GM19395 (cell line): ENCODE results near the gene RPH3AL.
"Not testable (repeated sequence)": the region's sequence is repeated elsewhere in the genome, so short reads cannot be mapped to it uniquely, and the experiment has no call there.

Experiments used
- ATAC-seq: cut with Tn5 transposase; IDR thresholded peaks from one replicate; pipeline ENCODE4 v1.9.1; 2021; ENCODE audit warnings: mild to moderate bottlenecking, moderate library complexity; ENCODE audit not compliant: unreplicated experiment

Gene RPH3AL

DNA sequence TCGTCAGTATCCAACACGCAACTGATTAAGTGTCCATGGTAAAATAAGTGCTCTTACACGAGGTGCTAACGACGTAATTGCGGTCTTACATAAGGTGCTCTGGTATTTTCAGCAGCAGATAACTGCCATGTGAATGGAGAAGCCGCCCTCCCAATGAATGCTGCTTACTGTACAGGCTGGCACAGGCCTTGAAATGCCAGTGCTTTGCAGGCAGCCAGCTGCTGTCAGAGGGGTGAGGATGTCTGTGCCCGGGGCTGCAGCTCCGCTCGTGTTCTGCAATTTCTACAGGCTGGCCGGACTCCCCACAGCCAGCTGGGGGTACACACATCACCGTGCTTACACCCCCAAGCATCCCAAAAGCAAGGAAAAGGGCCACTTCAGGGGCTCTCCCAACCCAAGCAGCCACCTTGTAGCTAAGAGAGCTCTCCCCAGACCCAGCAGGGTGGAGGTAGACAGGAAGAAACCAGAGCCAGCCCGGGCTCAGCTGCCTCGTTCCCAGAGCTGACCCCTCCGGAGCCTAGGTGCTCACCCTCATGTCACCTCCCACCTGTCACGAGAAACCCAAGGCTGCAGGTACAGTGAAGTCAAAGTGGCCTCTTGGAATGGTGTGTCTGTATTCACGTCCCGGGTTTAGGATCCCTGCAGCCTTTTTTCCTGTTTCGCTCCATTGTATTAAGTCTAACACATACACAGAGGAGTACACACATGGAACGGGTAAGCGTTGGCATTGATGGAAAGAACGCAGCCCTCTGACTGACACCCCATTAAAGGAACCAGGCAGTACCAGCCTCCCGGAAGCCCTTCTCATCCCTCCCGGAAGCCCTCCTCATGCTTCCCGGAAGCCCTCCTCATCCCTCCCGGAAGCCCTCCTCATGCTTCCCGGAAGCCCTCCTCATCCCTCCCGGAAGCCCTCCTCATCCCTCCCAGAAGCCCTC is 27.2 kb upstream of the RPH3AL start:
- no peak for ATAC-seq

DNA sequence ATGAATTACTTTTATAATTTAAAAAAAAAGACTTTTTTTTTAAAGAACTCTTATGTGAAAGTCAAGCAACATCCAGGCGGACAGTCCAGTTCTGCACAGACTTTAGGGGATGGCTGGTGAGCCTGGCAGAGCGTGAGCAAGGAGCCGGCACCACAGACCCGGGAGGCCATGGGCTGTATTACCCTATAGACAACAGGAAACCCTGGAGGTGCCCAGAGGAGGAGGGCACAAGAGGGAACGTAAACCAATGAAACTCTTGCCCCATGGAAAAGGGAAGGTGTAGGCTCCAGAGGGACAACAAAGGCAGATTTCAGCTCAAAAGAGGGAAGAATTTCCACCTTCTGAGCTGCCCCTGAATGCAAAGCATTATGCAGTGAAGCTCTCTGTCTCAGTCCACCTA is 25.5 kb upstream of the RPH3AL start:
- ATAC-seq, result no peak

DNA sequence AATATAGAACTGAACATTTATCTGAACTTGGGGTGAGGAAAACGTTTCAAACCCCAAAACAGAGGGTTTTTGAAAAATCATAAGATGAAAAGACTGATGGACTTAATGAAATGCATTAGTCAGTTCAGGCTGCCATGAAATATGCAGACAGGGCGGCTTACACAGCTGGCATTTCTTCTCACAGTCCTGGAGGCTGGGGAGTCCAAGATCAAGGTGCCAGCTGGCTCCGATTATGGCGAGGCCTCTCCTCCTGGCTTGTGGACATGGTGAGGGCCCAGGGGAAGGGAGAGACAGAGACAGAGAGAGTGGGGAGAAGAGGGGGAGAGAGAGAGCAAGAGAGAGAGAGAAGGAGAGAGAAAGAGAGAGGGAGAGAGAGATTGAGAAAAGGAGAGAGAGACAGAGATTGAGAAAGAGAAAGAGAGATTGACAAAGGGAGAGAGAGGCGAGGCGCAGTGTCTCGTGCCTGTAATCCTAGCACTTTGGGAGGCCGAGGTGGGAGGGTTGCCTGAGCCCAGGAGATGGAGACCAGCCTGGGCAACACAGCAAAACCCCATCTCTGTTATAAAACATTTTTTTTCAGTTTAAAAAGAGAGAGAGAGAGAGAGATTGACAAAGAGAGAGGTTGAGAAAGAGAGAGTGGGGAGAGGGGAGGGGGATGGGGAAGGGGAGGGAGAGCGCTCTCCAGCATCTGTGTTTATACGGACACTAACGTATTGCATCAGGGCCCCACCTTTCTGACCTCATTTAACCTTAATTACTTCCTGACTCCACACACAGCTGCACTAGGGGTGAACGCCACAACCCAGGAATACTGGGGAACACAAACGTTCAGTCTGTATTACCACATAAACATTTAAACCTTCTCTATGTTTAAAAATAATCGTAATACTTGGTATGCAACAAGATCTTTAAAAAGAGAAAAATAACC is 24.6 kb upstream of the RPH3AL start:
- ATAC-seq, result no peak

DNA sequence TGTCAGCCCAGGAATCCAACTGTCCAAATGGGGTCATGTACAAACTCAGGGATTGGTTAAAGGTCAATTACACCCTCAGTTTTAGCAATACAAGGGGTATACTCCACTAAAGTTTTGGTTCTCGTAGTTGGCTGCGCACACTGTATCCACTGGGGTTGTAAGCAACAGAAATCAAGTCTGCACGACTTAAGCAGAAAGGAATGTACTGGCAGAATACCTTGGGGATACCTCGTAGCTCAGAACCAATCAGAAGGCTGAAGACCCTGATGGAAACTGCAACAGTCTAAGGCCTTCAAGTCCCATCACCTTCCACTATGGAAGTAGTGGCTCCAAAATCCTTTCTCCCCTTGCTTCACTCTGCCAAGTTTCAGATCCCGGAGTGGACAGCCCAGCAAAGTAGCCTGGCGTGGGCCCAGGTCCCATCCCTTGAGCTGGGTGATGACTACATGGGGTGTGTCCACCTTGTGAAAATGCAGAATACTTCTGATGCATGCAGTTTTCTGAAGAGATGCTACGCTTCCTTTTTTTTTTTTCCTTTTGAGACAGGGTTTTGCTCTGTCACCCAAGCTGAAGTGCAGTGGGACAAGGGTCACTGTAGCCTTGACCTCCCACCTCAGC is 21.1 kb upstream of the RPH3AL start:
- ATAC-seq, result no peak

DNA sequence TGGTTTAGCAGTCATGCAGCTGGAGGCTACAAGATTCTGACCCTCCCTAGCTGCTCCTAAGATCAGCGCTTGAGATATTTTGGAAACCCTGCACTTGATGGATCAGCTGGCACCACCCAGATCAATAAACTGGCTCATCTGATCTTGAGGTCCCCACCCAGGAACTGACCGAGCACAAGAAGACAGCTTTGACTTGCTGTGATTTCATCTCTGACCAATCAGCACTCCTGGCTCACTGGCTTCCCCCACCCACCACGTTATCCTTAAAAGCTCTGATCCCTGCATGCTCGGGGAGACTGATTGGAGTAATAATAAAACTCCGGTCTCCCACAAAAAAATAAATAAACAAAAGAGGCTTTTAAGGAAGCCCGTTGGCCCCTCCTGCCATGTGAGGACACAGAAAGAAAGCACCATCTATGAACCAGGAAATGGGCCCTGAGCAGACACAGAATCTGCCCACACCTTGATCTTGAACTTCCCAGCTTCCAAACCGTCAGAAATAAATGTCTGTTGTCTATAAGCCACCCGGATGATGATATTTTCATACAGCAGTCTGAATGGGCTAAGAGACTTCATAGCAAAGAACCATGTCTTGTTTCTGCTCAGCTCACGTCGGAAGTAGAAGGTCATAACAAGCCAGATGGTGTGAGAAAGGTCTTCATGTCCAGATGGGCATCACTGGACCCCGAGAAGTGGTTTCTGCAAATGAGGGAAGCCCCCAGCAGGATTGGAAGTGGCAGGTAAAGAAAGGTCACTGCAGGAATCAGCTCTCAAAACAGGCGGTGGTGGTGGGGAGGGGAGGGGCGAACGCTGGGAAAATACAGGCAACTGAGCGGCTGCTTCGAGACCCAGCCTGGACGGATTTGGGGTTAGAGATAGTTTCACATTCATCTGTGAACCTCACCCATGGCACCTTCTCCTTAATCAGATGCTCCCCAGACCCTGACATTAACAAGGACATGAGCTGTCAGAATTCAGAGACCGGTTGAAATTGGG is 19.8 kb upstream of the RPH3AL start:
- ATAC-seq, result no peak

DNA sequence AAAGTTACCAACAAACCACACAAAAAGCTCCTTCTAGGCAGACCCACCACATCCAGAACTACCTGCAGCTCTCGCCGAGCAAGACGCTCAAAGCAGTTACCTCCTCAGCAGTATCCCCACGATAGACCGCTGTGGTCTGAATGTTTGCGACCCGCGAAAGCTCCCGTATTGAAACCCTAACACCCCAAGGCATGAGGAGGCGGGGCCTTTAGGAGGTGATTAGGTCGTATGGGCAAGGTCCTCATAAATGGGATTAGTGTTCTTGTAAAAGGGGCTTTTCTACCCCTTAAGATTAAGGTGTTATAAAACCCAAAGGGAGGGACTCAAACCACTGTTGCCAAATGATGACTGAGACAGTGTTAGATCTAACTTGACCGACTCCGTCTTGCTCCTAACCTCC is 19.0 kb upstream of the RPH3AL start:
- ATAC-seq, result no peak

DNA sequence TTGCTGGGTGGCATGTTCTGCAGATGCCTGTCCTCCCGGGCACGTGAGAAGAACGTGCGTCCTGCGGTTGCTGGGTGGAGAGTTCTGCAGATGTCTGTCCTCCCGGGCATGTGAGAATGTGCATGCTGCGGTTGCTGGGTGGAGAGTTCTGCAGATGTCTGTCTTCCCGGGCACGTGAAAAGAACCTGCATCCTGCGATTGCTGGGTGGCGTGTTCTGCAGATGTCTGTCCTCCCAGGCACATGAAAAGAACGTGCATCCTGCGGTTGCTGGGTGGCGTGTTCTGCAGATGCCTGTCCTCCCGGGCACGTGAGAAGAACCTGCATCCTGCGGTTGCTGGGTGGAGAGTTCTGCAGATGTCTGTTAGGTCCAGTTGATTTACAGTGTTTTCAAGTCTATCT is 15.0 kb upstream of the RPH3AL start:
- ATAC-seq, result not testable (repeated sequence)

DNA sequence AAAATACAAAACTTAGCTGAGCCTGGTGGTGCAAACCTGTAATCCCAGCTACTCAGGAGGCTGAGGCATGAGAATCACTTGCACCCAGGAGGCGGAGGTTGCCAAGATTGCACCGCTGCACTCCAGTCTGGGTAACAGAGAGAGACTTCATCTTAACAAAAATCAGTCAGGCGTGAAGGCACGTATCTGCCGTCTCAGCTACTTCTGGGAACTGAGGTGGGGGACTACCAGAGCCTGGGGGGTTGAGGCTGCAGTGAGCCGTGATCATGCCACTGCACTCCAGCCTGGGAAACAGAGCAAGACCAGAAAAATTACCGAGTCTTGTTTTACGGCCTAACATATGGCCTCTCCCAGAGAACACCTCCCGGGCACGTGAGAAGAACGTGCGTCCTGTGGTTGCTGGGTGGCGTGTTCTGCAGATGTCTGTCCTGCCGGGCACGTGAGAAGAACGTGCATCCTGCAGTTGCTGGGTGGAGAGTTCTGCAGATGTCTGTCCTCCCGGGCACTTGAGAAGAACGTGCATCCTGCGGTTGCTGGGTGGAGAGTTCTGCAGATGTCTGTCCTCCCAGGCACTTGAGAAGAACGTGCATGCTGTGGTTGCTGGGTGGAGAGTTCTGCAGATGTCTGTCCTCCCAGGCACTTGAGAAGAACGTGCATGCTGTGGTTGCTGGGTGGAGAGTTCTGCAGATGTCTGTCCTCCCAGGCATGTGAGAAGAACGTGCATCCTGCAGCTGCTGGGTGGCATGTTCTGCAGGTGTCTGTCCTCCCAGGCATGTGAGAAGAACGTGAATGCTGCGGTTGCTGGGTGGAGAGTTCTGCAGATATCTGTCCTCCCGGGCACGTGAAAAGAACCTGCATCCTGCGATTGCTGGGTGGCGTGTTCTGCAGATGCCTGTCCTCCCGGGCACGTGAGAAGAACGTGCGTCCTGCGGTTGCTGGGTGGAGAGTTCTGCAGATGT is 14.3 kb upstream of the RPH3AL start:
- not testable (repeated sequence) for ATAC-seq

DNA sequence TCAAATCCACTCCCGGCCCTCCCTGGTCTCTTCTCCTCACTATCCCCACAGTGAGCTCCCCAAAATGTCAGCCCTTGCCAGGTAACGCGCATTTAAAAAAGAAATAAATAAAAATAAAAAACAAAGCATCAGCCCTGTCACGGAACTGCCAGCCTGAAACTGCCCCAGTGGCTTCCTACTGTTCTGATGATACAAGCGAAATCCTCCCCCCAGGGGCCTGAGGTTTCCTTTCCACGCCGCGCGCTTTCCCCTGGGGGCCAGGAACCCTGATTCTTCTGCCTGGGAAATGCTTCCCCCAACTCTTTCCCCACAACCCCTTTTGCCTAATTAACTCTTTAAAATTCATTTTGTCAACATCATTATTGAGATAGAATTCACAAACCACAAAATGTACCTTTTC is 12.2 kb upstream of the RPH3AL start:
- ATAC-seq, result no peak

DNA sequence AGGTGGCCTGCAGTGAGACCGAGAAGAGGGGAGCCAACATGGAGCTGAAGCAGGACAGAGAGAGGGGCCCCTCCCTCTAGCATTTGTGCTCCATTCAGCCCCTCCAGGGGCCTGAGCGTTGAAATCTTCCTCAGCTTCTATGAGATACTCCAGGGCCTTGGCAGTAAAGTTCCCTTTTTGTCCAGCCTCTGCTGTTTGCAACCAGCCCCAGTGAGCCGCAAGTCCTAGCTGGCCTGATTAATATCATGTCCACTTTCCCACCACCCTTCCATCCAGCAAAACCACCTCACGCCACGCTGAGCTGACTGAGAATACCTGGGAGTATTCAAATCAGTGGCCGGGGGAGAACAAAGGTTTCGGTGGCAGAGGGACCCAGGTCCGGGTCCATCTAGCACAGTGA is 11.7 kb upstream of the RPH3AL start:
- no peak for ATAC-seq

DNA sequence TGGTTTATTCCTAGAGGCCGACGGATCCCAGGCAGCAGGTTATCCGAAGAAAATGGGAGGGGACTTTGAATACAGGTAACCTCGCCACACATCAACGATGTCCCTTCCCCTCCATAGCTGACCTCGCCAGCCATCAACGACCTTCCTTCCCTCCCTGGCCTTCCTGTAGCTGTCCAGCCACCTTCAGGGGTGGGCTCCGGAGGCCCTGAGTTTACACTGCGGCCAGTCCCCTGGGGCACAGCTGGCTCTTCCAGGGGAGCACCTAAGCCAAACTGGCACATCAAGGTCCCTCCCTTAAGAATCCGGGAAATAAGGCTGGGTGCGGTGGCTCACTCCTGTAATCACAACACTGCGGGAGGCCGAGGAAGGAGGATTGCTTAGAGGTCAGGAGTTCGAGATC is 10.1 kb upstream of the RPH3AL start:
- ATAC-seq, result no peak

DNA sequence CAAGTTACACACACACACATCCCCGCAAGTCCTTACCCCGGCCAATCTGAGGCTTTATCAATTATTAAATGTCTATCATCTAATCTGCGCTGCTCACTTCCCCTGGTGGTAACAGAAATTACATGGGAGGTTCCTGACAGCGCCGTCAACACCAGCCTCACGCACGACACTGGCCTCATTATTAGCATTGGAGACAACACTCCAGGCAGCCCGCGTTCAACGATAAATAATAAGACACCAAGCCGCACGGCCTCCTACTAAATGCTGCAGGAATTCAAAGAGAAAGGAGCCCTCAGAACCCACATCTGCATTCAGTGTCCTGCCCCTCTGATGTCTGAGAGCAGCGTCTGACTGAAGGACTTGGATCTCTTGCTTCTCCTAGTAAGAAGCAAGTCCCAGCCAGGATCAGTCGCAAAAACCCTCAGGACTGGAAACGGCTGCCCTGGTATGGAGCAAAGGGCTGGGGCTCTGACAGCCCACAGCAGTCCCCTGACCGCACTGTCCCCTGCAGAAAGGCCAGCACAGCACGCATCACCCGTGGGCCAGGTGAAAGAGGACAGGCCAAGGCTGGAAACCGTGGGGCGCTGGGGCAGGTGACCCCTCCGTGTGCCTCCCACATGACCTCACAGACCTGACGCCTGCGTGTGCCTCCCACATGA is 7.6 kb upstream of the RPH3AL start:
- ATAC-seq, result no peak

DNA sequence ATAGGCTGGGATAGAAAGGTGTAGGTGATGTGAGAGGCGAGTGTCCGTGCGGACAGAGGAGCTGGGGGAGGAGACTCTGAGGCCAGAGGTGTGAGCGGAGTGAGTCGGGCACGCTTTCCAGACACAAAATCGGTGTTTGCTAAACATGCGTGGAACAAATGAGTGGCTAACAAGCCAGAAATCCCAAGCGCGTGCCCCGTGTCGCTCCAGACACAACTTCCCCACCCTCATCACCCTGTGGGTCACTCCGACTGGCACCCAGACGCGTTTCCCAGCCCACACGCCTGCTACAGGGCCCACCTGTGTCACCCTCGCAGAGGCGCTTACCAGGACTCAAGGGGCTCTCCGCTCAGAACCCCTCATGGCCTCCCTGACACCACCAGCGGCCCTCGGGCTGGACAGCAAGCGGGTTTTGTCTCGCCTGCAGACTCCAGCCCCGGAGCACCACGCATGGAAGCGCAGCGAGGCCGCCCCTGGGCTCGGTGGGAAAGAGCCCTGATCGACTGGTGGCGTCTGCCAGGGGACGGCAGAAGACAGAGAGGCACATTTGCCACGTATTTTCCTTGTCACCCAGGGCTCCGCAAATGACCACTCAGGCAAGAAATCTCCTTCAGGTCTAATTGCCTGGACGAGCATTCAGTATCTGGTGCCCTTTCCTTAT is 6.0 kb upstream of the RPH3AL start:
- no peak for ATAC-seq

DNA sequence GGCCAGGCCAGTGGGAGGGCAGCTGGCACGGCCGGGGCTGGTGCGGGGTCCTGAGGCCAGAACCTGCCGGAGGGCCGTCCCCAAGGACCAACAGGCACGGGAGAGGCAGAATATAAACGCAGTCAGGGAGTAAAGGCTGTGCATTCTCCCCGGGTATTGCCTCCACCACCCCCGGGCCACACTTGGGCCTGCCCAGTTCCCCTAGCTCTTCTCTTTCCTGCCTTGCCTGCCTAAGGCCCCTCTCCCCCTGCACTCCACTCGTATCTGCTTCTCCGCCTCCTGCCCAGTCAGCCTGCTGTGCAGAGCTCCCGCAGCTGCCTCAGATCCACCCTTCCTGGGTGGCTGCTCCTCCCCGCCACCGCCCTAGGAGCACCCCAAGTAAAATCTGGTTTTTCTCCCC is 5.0 kb upstream of the RPH3AL start:
- no peak for ATAC-seq

DNA sequence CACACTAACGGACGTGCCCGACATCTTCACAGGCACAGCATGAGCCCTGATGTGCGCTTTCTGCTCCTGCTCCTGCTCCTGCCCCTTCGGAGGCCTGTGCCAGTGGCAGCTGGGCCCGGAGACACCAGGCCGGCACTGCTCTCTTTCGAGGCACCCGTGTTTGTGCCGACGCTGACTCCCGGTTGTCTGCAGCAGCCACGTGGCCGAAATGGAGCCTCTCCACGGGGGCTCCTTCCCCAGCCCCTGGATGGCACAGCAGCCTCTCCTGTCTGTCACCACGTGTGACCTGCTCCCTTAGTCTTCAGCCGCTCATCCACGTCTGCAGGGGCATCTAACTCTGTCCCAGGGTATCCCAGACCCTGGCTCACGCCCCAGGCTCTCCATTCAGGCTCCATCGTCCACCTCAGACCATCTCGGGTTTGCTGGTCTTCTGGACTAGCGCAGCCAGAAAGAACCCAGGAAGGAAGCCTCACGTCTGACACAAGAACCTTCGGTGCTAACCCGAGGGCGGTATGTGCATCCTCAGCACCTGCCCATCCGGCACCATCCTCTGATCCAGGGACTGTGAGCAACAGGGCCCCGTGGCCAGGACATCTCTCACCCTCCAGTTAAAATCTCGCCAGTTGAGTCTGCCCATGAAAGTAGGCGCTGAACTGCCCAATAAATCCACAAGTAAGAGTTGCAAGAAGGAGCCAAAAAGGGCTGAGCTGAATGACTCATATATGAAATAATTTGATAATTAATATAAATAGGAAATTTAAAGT is 4.2 kb upstream of the RPH3AL start:
- ATAC-seq, result no peak

DNA sequence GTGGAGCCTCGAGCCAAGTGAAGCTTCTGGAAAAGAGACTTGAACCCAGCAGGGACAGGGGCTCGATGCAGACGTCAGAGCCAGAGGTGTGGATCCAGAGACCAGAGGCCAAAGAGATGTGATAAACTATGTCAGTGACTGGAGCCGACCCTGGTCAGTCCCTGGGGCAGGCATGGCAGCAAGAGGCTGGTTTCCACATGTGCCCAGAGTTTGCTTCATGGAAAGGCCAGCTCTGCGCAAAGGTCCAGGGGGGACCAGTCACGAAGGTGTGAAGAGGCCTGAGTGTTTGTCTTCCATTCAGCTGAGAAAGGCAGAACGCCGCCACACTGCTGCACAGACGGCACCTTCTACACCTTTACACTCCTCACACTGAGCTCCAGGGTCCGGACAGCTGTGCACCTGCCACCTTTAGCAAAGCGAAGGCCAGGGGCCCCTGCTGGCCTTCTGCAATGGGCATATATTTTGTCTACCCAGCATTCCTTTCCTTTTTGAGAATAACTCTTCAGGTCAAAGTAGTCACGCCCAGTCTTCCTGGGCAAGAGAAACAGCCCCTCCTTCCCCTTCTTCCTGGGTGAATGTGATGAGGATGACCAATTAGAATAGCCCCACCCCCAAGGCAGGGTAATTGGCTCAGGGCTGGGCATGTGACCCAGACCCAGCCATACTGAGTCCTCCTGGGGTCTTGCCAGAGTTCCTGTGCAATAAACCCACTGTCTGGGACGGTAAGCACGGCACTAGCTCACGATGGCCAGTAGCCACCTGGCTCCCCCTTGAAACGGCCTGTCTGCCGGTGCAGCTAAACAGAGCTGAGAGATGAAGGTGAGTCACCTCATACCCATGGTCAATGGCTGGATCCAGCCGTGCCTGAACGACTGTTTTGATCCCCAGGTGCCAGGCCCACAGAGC is 2.3 kb upstream of the RPH3AL start:
- no peak for ATAC-seq
